Measurements from ENCODE around the gene ZNF343. TPM values are rescaled to one million over a fixed set of nuclear protein-coding genes. Genes with fewer than 3 reads are reported as not detected.

Gene ZNF343
- total and polyA plus RNA-seq, 2 of the 8 experiments (the other 6 are each of a cell fraction or from before 2014, with no cell fraction given): 1.8 to 5.0 TPM

GRCh38 chr20:2470423-2471193, 38.1 kb downstream of the ZNF343 start, which contains the start of gene SNRPB (continued):
- no peak for TF ChIP-seq RNF2 (IDR thresholded peaks at IDR 0.05; ENCODE audit: borderline replicate concordance, low read depth, low read length, missing control alignments, poor library complexity, severe bottlenecking)

Data from H1 (cell line).